GM08714 (cell line): ENCODE results near the gene DTYMK.

Experiments
- H3K4me3 ChIP-seq: fragments of 200-500 bp; sonication (Bioruptor generic); 2 replicates; pipeline ENCODE4 v1.5.1; 2014; ENCODE audit warnings: mild to moderate bottlenecking, low read length, inconsistent platforms
- ZNF274 ChIP-seq: IDR thresholded peaks from 2 replicates; pipeline ENCODE4 v1.6.1; 2012; ENCODE audit warnings: mild to moderate bottlenecking, low read depth, low read length

Gene DTYMK

GRCh38 chr2:241637795-241638660 is 48.6 kb downstream of the DTYMK start:
- H3K4me3 ChIP-seq: peak overlapping the region; percentile 72
- no peak for TF ChIP-seq ZNF274

GRCh38 chr2:241637018-241637794 is 49.4 kb downstream of the DTYMK start, which contains the start of the genes ATG4B and THAP4:
TSS of gene ATG4B (plus strand) at chr2:241637693. CDS start at chr2:241637715, 22 bp downstream.
TSS of gene THAP4 (minus strand) at chr2:241637158. CDS start at chr2:241637017, 141 bp downstream.
- TF ChIP-seq ZNF274: no peak
- H3K4me3 ChIP-seq: peak within 1 kb of the TSS; percentile 72

- peak overlapping the region; percentile 72 for H3K4me3 ChIP-seq
- no peak for TF ChIP-seq ZNF274
These were observed 50.2 kb downstream of the DTYMK start for GRCh38 chr2:241636182-241637017.

GRCh38 chr2:241635756-241636155 is 50.9 kb downstream of the DTYMK start:
- H3K4me3 ChIP-seq: peak overlapping the region; percentile 72
- TF ChIP-seq ZNF274: no peak

- H3K4me3 ChIP-seq: no peak overlapping the region
- no peak for TF ChIP-seq ZNF274
These were observed 53.1 kb downstream of the DTYMK start for GRCh38 chr2:241633561-241633960.

GRCh38 chr2:241632478-241633325 is 53.9 kb downstream of the DTYMK start:
- TF ChIP-seq ZNF274: no peak
- H3K4me3 ChIP-seq: no peak overlapping the region

- H3K4me3 ChIP-seq: no peak overlapping the region
- TF ChIP-seq ZNF274: no peak
These were observed 56.7 kb downstream of the DTYMK start for GRCh38 chr2:241629762-241630435.

- H3K4me3 ChIP-seq: no peak overlapping the region
- TF ChIP-seq ZNF274: no peak
These were observed 58.9 kb downstream of the DTYMK start for GRCh38 chr2:241627675-241628074.
